GM12891 (cell line): ENCODE measurements around the gene CERS3.

Experiments used
- DNase-seq: peaks from one replicate; pipeline ENCODE4 v3.0.0; 2011; ENCODE audit warnings: low spot score; ENCODE audit not compliant: insufficient read length
- FAIRE-seq: peaks from 2 replicates; lab custom pipeline; 2011; peaks lifted over from hg19 to GRCh38; lab: Jason Lieb, UNC
- PAX5 ChIP-seq: IDR thresholded peaks from 2 replicates; pipeline ENCODE4 v1.6.1; 2011; ENCODE audit warnings: low read length, moderate library complexity, mild to moderate bottlenecking; ENCODE audit not compliant: insufficient read depth, severe bottlenecking
- POLR2A ChIP-seq: IDR thresholded peaks from 2 replicates; pipeline ENCODE4 v1.6.1; 2011; ENCODE audit warnings: low read depth, low read length, control low read depth
- POLR2AphosphoS5 ChIP-seq: IDR thresholded peaks from 2 replicates; pipeline ENCODE4 v1.6.1; 2011; ENCODE audit warnings: low read depth, low read length, control low read depth
- POU2F2 ChIP-seq: IDR thresholded peaks from 2 replicates; pipeline ENCODE4 v1.6.1; 2011; ENCODE audit warnings: low read depth, mild to moderate bottlenecking, control low read depth, low read length, moderate library complexity
- SPI1 ChIP-seq: IDR thresholded peaks from 2 replicates; pipeline ENCODE4 v1.6.1; 2011; ENCODE audit warnings: low read depth, low read length, control low read depth
- TAF1 ChIP-seq: IDR thresholded peaks from 2 replicates; pipeline ENCODE4 v1.6.1; 2011; ENCODE audit warnings: low read depth, low read length, control low read depth

The CERS3 gene

DNA sequence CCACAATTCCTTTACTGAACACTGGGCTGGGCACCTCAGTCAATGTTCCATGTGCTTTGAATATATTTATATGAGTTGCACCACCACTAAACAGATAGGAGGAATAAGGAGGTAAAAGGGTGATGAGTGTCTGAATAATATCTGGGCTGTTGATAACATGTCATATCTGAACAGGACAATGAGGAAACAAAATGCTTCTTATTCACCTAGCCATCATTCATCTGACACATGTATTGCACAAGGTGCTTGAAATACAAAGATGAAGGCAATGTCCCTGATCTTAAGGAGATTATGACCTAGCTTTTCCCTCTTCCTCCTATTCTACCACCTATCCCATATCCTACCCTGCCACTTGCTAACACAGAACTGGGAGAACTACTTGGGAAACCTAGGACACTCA is 8.0 kb upstream of the CERS3 start:
- no peak for TF ChIP-seq POU2F2
- TF ChIP-seq POLR2A, result no peak
- no peak for TF ChIP-seq PAX5
- no peak for TF ChIP-seq SPI1
- no peak for TF ChIP-seq POLR2AphosphoS5
- no peak for TF ChIP-seq TAF1
- DNase-seq (no peak), FAIRE-seq (no peak)

DNA sequence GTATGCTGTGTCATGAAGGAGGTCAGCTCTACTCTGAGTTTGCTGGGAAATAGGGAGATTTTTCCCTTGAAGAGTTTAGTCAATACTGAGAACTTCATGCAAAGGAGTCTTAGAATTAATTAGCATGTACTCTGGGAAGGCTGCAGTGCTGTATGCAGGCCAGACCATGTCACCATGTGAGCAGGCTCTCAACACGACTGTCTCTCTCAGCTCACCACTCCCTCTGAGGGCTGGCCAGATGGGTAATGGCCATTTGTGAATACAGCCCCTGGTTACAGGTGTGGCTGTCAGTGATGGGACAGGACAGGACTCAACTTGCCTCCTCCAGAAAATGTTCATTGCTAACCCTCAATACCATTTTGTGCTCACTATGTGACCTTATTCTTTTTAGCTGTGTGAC is 5.1 kb upstream of the CERS3 start:
- no peak for FAIRE-seq
- no peak for DNase-seq
- TF ChIP-seq SPI1, result no peak
- TF ChIP-seq POLR2AphosphoS5, result no peak
- TF ChIP-seq POLR2A, result no peak
- TF ChIP-seq POU2F2, result no peak
- TF ChIP-seq TAF1, result no peak
- TF ChIP-seq PAX5, result no peak

DNA sequence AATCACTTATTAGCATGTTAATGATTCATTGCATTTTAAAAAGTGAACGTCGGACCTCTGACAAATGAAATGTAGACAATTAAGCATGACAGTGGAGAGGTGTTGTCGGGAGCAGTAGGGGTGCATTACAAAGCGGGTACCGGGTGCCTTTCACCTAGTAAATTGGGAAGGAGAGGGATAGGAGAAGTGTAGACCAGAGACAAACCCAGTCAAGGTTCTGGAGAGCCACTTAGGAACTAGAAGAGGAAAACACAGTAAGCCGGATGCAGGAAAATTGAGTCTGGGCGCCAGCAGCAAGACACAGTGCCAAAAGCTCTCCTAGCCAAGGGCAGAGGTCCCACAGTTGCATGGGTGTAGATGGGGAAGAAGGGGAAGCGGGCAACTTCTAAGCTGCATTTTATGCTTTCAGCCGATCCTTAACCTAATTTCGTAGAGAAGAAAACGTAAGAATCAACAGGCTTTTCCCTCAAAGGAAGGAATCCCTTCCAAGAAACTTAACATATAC is 3.1 kb upstream of the CERS3 start:
- FAIRE-seq (no peak), DNase-seq (no peak)

DNA sequence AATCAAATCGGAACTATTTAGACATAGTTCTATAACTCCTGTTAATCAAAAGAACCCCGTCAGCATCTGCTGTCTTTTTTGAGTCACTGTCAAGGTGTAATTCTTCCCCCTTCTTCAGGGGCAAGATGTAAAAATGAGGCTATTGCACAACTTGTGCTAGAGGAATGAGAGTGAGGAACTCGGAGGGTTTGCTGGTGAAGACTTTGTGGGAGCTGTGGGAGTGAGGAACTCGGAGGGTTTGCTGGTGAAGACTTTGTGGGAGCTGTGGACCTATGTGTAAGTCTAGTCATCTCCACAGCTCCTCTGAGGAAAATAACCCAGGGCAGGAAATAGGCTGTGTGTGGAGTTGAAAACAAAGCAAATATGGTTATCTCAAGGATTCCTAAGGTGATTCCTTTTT is 2.5 kb upstream of the CERS3 start:
- DNase-seq (no peak), FAIRE-seq (no peak)
- no peak for TF ChIP-seq TAF1
- no peak for TF ChIP-seq PAX5
- TF ChIP-seq POLR2AphosphoS5, result no peak
- no peak for TF ChIP-seq SPI1
- no peak for TF ChIP-seq POU2F2
- no peak for TF ChIP-seq POLR2A

More for the DNA sequence above, 3.1 kb upstream of the CERS3 start:
- TF ChIP-seq POLR2A, result no peak
- TF ChIP-seq POLR2AphosphoS5, result no peak
- no peak for TF ChIP-seq PAX5
- TF ChIP-seq TAF1, result no peak
- TF ChIP-seq POU2F2, result no peak
- TF ChIP-seq SPI1, result no peak

DNA sequence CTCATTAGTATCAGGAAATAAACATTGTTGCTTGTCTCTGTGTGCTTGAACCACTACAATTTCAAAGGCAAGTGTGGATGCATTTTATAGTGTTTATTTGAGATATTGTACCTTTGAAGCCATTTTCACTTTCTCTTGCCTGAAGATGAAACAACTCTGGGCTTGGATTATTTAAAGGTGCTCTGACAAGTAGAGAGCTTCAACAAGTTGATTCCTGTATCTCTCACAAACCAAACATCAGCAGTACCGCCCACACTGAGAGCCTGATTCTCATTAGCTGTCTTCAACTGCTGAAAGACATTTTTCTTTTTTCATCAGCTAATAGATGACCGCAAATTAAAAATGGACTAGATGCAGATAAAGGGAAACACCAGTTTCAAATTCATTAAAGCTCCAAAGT is 806 bp upstream of the CERS3 start:
- TF ChIP-seq POLR2AphosphoS5 (no peak), SPI1 (no peak), TAF1 (no peak), POU2F2 (no peak), POLR2A (no peak), PAX5 (no peak)
- FAIRE-seq (no peak), DNase-seq (no peak)

DNA sequence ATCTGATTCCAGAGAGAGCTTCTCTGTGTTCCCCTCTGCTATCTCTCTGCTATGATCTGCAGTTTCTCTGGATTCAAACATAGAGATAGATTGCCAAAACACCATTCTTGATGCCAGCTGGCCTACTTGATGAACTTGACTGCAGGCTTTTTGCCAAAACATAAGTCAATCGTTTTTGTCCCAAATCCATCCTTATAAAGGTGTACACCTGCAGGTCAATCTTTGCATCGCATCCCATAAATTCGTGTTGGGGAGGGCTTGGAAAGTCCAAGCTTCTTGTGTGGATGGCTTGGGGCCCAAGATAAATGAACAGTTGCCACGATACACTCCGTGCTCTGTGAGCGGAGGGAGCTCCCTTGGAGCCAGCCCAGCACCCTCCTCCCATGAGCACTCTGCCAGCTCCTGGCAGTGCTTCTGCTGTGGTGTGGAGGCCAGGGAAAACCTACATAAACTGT is 2.7 kb downstream of the CERS3 start:
- DNase-seq (no peak), FAIRE-seq (no peak)
- TF ChIP-seq POU2F2, result no peak
- TF ChIP-seq TAF1, result no peak
- no peak for TF ChIP-seq POLR2A
- TF ChIP-seq SPI1, result no peak
- no peak for TF ChIP-seq PAX5
- TF ChIP-seq POLR2AphosphoS5, result no peak

DNA sequence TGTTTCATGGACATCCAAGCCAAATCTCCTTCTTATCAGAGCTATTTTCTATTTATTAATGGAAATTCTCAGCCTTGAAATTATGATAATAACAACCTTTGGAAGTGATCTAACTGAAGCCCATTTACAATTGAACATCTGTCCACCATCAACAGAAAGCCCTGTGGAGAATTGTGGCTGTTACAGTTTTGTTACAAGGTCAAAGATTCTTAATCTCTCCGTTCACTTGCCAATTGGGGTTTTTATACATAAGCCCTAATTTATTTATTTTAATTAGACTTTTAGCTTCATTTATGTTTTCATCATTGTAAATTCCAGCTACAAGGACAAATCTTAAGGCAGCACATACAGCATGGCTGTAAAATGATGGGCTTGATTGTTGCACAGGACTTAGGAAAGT is 3.3 kb downstream of the CERS3 start:
- no peak for TF ChIP-seq POLR2A
- TF ChIP-seq POU2F2, result no peak
- no peak for TF ChIP-seq SPI1
- TF ChIP-seq PAX5, result no peak
- no peak for TF ChIP-seq TAF1
- no peak for TF ChIP-seq POLR2AphosphoS5
- FAIRE-seq (no peak), DNase-seq (no peak)

DNA sequence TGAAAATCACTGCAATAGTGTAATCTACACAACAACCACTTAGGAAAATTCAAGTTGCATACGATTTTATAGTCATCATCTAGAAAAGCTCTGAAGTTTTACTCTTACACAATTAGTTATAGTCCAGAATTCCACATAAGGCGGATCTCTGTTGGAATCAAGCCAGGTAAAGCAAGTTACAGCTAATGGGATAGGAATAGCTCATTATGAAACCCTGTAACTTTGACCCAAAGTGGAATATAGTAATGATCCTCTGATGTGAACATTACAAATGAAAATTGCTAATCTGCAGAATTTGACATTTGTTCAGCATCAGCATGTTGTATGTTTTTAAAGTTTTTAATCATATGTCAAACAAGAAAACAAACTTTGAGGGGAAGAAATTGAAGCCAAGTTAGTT is 4.4 kb downstream of the CERS3 start:
- TF ChIP-seq POU2F2, result no peak
- no peak for TF ChIP-seq PAX5
- TF ChIP-seq TAF1, result no peak
- no peak for TF ChIP-seq SPI1
- no peak for TF ChIP-seq POLR2A
- TF ChIP-seq POLR2AphosphoS5, result no peak
- DNase-seq, result no peak
- no peak for FAIRE-seq

DNA sequence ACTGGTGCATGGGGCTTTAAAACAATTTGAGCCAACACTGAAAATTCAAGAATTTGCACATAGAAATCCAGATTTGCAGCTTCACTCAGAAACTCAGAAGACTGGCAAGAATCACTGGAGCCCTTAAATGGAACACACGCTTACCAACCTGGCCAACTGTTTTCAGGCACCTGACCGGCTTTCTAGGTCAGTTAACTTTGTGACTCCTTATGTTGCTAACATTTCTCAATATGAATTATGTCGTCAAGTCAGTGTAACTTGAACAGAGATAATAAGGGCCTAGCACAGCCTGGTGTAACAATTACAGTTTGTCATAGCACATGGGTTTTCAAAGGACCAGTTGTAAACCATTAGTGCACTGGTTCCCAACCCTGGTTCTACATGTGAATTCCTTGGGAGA is 6.8 kb downstream of the CERS3 start:
- DNase-seq (no peak), FAIRE-seq (no peak)
- TF ChIP-seq POLR2AphosphoS5 (no peak), POLR2A (no peak), TAF1 (no peak), SPI1 (no peak), POU2F2 (no peak), PAX5 (no peak)
